HEK293 (cell line): ENCODE results near the gene NOL3.

Experiments
- CTCF ChIA-PET: fragments of 350-600 bp; formaldehyde crosslinking; extraction: SDS; loops from one replicate; lab custom pipeline; 2021; ENCODE audit warnings: antibody characterized with exemption; lab: Yijun Ruan, JAX
- POLR2A ChIA-PET: fragments of 300-600 bp; formaldehyde crosslinking; extraction: SDS; loops from one replicate; lab custom pipeline; 2020; ENCODE audit warnings: antibody characterized with exemption, inconsistent platforms; lab: Yijun Ruan, JAX
- H3K27ac ChIP-seq: fragments of 200-500 bp; sonication (Bioruptor generic); 2 replicates; pipeline ENCODE4 v1.5.1; 2014; ENCODE audit warnings: low read depth, low read length, control low read depth, inconsistent platforms; ENCODE audit errors: extremely low read depth
- H3K36me3 ChIP-seq, 2 experiments: fragments of 200-500 bp in 1 of 2; sonication (Bioruptor generic) in 1 of 2; 1 replicate in 1 of 2; 2 replicates in 1 of 2; pipeline ENCODE4 v1.5.1; 2014 to 2017; ENCODE audit warnings: inconsistent platforms in 2 of 2, low read length in 2 of 2; ENCODE audit not compliant: control insufficient read depth in 2 of 2, insufficient read depth in 1 of 2
- H3K4me1 ChIP-seq: fragments of 200-500 bp; sonication (Bioruptor generic); 2 replicates; pipeline ENCODE4 v1.5.1; 2014; ENCODE audit warnings: mild to moderate bottlenecking, low read length, inconsistent platforms; ENCODE audit not compliant: control insufficient read depth, insufficient read depth
- H3K4me3 ChIP-seq: 2 replicates; pipeline ENCODE4 v1.5.1; 2011; ENCODE audit warnings: low read depth, mild to moderate bottlenecking, control low read depth, low read length, moderate library complexity
- H3K9me3 ChIP-seq: fragments of 200-500 bp; sonication (Bioruptor generic); 2 replicates; pipeline ENCODE4 v1.5.1; 2014; ENCODE audit warnings: low read depth, low read length, inconsistent platforms; ENCODE audit not compliant: control insufficient read depth, insufficient read depth
- KLF9 ChIP-seq: fragments of 450-650 bp; formaldehyde crosslinking; IDR thresholded peaks from 2 replicates; pipeline ENCODE4 v1.5.1; 2016; ENCODE audit warnings: missing biosample characterization, missing genetic modification characterization, low read depth
- MYNN ChIP-seq: fragments of 450-650 bp; formaldehyde crosslinking; IDR thresholded peaks from 2 replicates; pipeline ENCODE4 v1.5.1; 2016; ENCODE audit warnings: missing biosample characterization, missing genetic modification characterization, borderline replicate concordance
- ZBTB48 ChIP-seq: fragments of 450-650 bp; formaldehyde crosslinking; IDR thresholded peaks from 2 replicates; pipeline ENCODE4 v1.5.1; 2016; ENCODE audit warnings: missing biosample characterization, missing genetic modification characterization
- ZIC2 ChIP-seq: fragments of 450-650 bp; formaldehyde crosslinking; IDR thresholded peaks from 2 replicates; pipeline ENCODE4 v1.5.1; 2016; ENCODE audit warnings: missing biosample characterization, missing genetic modification characterization
- ZNF133 ChIP-seq: fragments of 450-650 bp; formaldehyde crosslinking; IDR thresholded peaks from 2 replicates; pipeline ENCODE4 v1.5.1; 2016; ENCODE audit warnings: missing biosample characterization, missing genetic modification characterization
- ZNF157 ChIP-seq: fragments of 450-650 bp; formaldehyde crosslinking; IDR thresholded peaks from 2 replicates; pipeline ENCODE4 v1.5.1; 2016; ENCODE audit warnings: missing biosample characterization, missing genetic modification characterization
- ZNF223 ChIP-seq: fragments of 450-650 bp; formaldehyde crosslinking; IDR thresholded peaks from 2 replicates; pipeline ENCODE4 v1.5.1; 2016; ENCODE audit warnings: missing biosample characterization, missing genetic modification characterization
- ZNF335 ChIP-seq: fragments of 450-650 bp; formaldehyde crosslinking; conservative IDR thresholded peaks from 2 replicates; pipeline ENCODE4 v1.5.1; 2016; ENCODE audit warnings: missing biosample characterization, missing genetic modification characterization
- ZNF394 ChIP-seq: fragments of 450-650 bp; formaldehyde crosslinking; IDR thresholded peaks from 2 replicates; pipeline ENCODE4 v1.5.1; 2016; ENCODE audit warnings: missing biosample characterization, missing genetic modification characterization, mild to moderate bottlenecking, moderate library complexity, borderline replicate concordance
- ZNF600 ChIP-seq: fragments of 450-650 bp; formaldehyde crosslinking; IDR thresholded peaks from 2 replicates; pipeline ENCODE4 v1.5.1; 2016; ENCODE audit warnings: missing biosample characterization, missing genetic modification characterization
- ZNF677 ChIP-seq: fragments of 450-650 bp; IDR thresholded peaks from 2 replicates; pipeline ENCODE4 v1.5.0; 2018; ENCODE audit warnings: missing biosample characterization, mild to moderate bottlenecking, missing genetic modification characterization, moderate library complexity
- ZNF777 ChIP-seq: fragments of 450-650 bp; formaldehyde crosslinking; IDR thresholded peaks from 2 replicates; pipeline ENCODE4 v1.5.1; 2017; ENCODE audit warnings: missing biosample characterization, missing genetic modification characterization, borderline replicate concordance
- ZNF785 ChIP-seq: fragments of 450-650 bp; formaldehyde crosslinking; IDR thresholded peaks from 2 replicates; pipeline ENCODE4 v1.5.1; 2016; ENCODE audit warnings: missing biosample characterization, missing genetic modification characterization
- TF ChIP-seq, protein P1 (sequence below): fragments of 450-650 bp; IDR thresholded peaks from 2 replicates; pipeline ENCODE4 v1.5.1; 2018; ENCODE audit warnings: missing biosample characterization, missing genetic modification characterization
- TF ChIP-seq, protein P2 (sequence below): fragments of 450-650 bp; formaldehyde crosslinking; IDR thresholded peaks from 2 replicates; pipeline ENCODE4 v1.5.1; 2016; ENCODE audit warnings: missing biosample characterization, missing genetic modification characterization
- TF ChIP-seq, protein P3 (sequence below): fragments of 450-650 bp; formaldehyde crosslinking; IDR thresholded peaks from 2 replicates; pipeline ENCODE4 v1.5.1; 2016; ENCODE audit warnings: missing biosample characterization, missing genetic modification characterization
- TF ChIP-seq, protein P4 (sequence below): fragments of 450-650 bp; formaldehyde crosslinking; IDR thresholded peaks from 2 replicates; pipeline ENCODE4 v1.5.1; 2017; ENCODE audit warnings: missing biosample characterization, missing genetic modification characterization
- TF ChIP-seq, protein P5 (sequence below): fragments of 450-650 bp; formaldehyde crosslinking; IDR thresholded peaks from 2 replicates; pipeline ENCODE4 v1.5.1; 2016; ENCODE audit warnings: missing biosample characterization, missing genetic modification characterization
- TF ChIP-seq, protein P6 (sequence below): fragments of 450-650 bp; formaldehyde crosslinking; IDR thresholded peaks from 2 replicates; pipeline ENCODE4 v1.5.1; 2016; ENCODE audit warnings: missing biosample characterization, missing genetic modification characterization, borderline replicate concordance

The NOL3 gene

DNA sequence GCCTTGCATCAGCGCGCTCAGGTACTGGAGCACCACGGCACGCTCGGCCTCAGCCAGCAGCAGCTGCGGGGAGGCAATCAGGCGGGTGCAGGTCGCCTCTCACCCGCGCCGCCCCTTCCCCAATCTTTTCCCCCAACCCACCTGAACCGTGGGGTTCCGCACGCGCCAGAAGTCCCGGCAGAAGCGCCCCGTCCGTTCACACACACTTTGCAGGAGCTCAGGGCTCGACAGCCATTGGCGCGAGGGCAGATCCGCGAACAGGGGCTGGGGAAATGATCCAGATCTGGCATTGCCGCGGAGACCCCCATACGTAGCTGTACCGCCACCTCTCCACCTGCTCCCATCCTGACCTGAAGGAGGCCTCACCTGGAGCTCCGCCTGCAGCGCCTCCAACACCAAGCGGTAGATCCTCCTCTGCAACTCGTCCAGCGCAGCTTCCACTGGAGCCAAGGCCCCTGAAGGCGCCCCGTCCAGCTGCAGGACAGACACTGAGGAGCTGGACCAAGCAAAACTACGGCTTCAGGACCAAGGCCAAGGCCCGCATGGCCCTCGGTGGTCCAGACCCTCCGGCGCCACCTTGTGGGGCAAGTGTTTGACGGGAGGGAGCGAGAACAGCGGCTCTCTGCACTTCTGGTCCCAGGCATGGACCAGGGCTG is 14.8 kb downstream of the NOL3 start (continued):
- TF ChIP-seq, protein P1, sequence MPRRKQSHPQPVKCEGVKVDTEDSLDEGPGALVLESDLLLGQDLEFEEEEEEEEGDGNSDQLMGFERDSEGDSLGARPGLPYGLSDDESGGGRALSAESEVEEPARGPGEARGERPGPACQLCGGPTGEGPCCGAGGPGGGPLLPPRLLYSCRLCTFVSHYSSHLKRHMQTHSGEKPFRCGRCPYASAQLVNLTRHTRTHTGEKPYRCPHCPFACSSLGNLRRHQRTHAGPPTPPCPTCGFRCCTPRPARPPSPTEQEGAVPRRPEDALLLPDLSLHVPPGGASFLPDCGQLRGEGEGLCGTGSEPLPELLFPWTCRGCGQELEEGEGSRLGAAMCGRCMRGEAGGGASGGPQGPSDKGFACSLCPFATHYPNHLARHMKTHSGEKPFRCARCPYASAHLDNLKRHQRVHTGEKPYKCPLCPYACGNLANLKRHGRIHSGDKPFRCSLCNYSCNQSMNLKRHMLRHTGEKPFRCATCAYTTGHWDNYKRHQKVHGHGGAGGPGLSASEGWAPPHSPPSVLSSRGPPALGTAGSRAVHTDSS (tag by site-specific recombination), result no peak
- TF ChIP-seq ZNF335 (tag by site-specific recombination) (peak; percentile 61), ZNF785 (tag by site-specific recombination) (no peak), ZNF223 (tag by site-specific recombination) (no peak)
- TF ChIP-seq, protein P2, sequence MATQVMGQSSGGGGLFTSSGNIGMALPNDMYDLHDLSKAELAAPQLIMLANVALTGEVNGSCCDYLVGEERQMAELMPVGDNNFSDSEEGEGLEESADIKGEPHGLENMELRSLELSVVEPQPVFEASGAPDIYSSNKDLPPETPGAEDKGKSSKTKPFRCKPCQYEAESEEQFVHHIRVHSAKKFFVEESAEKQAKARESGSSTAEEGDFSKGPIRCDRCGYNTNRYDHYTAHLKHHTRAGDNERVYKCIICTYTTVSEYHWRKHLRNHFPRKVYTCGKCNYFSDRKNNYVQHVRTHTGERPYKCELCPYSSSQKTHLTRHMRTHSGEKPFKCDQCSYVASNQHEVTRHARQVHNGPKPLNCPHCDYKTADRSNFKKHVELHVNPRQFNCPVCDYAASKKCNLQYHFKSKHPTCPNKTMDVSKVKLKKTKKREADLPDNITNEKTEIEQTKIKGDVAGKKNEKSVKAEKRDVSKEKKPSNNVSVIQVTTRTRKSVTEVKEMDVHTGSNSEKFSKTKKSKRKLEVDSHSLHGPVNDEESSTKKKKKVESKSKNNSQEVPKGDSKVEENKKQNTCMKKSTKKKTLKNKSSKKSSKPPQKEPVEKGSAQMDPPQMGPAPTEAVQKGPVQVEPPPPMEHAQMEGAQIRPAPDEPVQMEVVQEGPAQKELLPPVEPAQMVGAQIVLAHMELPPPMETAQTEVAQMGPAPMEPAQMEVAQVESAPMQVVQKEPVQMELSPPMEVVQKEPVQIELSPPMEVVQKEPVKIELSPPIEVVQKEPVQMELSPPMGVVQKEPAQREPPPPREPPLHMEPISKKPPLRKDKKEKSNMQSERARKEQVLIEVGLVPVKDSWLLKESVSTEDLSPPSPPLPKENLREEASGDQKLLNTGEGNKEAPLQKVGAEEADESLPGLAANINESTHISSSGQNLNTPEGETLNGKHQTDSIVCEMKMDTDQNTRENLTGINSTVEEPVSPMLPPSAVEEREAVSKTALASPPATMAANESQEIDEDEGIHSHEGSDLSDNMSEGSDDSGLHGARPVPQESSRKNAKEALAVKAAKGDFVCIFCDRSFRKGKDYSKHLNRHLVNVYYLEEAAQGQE (tag by site-specific recombination), result peak; percentile 98

DNA sequence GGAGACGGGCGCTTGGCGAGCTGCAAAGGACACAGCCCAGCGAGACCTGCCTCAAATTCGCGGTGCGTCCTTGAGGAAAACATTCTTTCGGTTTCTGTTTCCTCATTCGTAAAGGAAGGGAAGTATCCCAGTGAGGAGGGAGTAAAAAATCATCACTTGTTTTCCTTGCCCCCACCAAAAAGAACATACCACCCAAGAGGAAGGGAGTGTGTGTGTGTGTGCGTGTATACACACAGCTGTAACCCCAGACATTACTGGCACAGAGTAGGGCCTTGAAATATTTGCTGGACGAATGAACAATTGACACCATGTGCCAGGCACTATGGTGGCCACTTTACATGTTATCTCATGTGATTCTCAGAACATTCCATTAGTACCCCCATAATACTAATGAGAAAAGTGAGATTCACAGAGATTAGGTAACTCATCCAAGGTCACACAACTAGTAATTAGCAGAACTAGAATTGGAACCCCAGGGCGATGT is 15.4 kb downstream of the NOL3 start:
- CTCF ChIA-PET, result interaction anchor here (0.6 to 2.6 kb wide), 24 partner anchors 9 to 344 kb away, joined by 3 to 30 read pairs (median 4); partner anchors contain the start of gene CES3
- Histone ChIP-seq H3K4me3 (no peak overlapping the region), H3K27ac (no peak overlapping the region), H3K4me1 (peaks cover 9% of the 10 kb centered on the region), H3K36me3 (peaks cover 0 to 8% of the 10 kb centered on the region in 2 experiments; a peak in 1 of 3 replicates), H3K9me3 (no peaks in the 10 kb centered on the region)
- POLR2A ChIA-PET, result interaction anchor here (1.0 kb wide), 1 partner anchor 75 kb away, joined by 3 read pairs; no protein-coding TSS in a partner anchor
- TF ChIP-seq ZBTB48 (peak; percentile 1; the same call in 1 of the 2 replicates), ZNF133 (no peak), ZNF335 (tag by site-specific recombination) (peak; percentile 9; the same call in 1 of the 2 replicates), ZNF677 (tag by site-specific recombination) (no peak), ZNF157 (tag by site-specific recombination) (no peak), ZIC2 (no peak), ZNF394 (tag by site-specific recombination) (0 out of 2 replicates have a peak, but pooled peaks have one; percentile 18), ZNF600 (no peak), MYNN (tag by site-specific recombination) (no peak), ZNF777 (tag by site-specific recombination) (no peak), KLF9 (tag by site-specific recombination) (no peak)
- TF ChIP-seq, protein P3, sequence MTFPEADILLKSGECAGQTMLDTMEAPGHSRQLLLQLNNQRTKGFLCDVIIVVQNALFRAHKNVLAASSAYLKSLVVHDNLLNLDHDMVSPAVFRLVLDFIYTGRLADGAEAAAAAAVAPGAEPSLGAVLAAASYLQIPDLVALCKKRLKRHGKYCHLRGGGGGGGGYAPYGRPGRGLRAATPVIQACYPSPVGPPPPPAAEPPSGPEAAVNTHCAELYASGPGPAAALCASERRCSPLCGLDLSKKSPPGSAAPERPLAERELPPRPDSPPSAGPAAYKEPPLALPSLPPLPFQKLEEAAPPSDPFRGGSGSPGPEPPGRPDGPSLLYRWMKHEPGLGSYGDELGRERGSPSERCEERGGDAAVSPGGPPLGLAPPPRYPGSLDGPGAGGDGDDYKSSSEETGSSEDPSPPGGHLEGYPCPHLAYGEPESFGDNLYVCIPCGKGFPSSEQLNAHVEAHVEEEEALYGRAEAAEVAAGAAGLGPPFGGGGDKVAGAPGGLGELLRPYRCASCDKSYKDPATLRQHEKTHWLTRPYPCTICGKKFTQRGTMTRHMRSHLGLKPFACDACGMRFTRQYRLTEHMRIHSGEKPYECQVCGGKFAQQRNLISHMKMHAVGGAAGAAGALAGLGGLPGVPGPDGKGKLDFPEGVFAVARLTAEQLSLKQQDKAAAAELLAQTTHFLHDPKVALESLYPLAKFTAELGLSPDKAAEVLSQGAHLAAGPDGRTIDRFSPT (tag by site-specific recombination), result no peak
- TF ChIP-seq, protein P4, sequence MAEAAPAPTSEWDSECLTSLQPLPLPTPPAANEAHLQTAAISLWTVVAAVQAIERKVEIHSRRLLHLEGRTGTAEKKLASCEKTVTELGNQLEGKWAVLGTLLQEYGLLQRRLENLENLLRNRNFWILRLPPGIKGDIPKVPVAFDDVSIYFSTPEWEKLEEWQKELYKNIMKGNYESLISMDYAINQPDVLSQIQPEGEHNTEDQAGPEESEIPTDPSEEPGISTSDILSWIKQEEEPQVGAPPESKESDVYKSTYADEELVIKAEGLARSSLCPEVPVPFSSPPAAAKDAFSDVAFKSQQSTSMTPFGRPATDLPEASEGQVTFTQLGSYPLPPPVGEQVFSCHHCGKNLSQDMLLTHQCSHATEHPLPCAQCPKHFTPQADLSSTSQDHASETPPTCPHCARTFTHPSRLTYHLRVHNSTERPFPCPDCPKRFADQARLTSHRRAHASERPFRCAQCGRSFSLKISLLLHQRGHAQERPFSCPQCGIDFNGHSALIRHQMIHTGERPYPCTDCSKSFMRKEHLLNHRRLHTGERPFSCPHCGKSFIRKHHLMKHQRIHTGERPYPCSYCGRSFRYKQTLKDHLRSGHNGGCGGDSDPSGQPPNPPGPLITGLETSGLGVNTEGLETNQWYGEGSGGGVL (tag by site-specific recombination), result no peak
- TF ChIP-seq, protein P5, sequence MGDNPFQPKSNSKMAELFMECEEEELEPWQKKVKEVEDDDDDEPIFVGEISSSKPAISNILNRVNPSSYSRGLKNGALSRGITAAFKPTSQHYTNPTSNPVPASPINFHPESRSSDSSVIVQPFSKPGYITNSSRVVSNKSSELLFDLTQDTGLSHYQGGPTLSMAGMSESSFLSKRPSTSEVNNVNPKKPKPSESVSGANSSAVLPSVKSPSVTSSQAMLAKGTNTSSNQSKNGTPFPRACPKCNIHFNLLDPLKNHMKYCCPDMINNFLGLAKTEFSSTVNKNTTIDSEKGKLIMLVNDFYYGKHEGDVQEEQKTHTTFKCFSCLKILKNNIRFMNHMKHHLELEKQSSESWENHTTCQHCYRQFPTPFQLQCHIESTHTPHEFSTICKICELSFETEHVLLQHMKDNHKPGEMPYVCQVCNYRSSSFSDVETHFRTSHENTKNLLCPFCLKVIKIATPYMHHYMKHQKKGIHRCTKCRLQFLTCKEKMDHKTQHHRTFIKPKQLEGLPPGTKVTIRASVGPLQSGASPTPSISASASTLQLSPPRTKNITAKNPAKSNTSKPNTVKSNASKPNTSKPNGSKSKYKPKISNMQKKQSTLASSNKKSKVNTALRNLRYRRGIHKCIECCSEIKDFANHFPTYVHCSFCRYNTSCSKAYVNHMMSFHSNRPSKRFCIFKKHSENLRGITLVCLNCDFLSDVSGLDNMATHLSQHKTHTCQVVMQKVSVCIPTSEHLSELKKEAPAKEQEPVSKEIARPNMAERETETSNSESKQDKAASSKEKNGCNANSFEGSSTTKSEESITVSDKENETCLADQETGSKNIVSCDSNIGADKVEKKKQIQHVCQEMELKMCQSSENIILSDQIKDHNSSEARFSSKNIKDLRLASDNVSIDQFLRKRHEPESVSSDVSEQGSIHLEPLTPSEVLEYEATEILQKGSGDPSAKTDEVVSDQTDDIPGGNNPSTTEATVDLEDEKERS (tag by site-specific recombination), result no peak
- TF ChIP-seq, protein P6, sequence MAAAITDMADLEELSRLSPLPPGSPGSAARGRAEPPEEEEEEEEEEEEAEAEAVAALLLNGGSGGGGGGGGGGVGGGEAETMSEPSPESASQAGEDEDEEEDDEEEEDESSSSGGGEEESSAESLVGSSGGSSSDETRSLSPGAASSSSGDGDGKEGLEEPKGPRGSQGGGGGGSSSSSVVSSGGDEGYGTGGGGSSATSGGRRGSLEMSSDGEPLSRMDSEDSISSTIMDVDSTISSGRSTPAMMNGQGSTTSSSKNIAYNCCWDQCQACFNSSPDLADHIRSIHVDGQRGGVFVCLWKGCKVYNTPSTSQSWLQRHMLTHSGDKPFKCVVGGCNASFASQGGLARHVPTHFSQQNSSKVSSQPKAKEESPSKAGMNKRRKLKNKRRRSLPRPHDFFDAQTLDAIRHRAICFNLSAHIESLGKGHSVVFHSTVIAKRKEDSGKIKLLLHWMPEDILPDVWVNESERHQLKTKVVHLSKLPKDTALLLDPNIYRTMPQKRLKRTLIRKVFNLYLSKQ (tag by site-specific recombination), result no peak
